Upper lobe of left lung (tissue), 4 donors: ENCODE data around the gene GCK.

Experiments used
- EP300 ChIP-seq, 4 donors: sonication (generic); formaldehyde crosslinking; IDR thresholded peaks; one replicate each; pipeline ENCODE4 v1.5.1; 2017; ENCODE audit warnings: antibody characterized with exemption in 4 of 4, control low read depth in 2 of 4
- POLR2A ChIP-seq, 4 donors: fragments of 450-650 bp; IDR thresholded peaks; one replicate each; pipeline ENCODE4 v1.5.1; 2016 to 2017; ENCODE audit warnings: antibody characterized with exemption in 4 of 4, mild to moderate bottlenecking in 2 of 4
- POLR2AphosphoS5 ChIP-seq, 2 donors: sonication (generic); formaldehyde crosslinking; IDR thresholded peaks; one replicate each; pipeline ENCODE4 v1.5.1; 2017; ENCODE audit warnings: antibody characterized with exemption in 2 of 2
- TF ChIP-seq, protein P1 (sequence below), 6 experiments: fragments of 450-650 bp in 4 of 6; fragments of 200-600 bp in 2 of 6; sonication (generic) in 2 of 6; IDR thresholded peaks; one replicate each; pipeline ENCODE4 v1.5.1; 2016 to 2019; ENCODE audit warnings: antibody characterized with exemption in 6 of 6

DNA sequence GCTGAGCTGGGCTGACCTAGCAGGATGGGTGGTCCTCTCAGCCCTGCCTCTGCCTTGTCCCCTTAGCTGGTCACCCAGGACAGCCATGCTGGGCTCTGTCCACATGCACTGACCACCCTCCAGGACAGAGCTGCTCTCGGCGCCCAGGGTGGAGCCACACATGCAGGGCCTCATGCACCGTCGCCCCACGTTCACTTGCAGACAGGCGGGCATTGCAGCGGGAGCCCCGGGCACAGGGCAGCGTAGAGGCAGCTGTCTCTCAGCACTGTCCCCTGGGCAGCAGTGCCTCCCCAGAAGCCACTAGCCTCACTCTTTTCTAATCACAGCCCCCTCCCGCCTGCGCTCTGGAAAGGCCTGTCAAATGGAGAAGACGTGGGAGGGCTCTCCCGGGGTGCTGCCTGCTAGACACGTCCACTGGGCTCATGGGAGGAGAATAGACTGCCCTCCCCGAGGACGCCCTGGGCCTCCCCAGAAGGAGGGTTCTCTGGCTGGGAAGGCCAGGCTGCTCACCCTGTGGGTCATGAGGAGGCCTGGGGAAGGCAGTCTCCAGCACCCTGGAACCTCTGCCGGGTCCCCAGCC, 49.0 kb upstream of the GCK start:
- TF ChIP-seq, protein P1, sequence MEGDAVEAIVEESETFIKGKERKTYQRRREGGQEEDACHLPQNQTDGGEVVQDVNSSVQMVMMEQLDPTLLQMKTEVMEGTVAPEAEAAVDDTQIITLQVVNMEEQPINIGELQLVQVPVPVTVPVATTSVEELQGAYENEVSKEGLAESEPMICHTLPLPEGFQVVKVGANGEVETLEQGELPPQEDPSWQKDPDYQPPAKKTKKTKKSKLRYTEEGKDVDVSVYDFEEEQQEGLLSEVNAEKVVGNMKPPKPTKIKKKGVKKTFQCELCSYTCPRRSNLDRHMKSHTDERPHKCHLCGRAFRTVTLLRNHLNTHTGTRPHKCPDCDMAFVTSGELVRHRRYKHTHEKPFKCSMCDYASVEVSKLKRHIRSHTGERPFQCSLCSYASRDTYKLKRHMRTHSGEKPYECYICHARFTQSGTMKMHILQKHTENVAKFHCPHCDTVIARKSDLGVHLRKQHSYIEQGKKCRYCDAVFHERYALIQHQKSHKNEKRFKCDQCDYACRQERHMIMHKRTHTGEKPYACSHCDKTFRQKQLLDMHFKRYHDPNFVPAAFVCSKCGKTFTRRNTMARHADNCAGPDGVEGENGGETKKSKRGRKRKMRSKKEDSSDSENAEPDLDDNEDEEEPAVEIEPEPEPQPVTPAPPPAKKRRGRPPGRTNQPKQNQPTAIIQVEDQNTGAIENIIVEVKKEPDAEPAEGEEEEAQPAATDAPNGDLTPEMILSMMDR (IDR thresholded peaks at IDR 0.05), result no peak
- TF ChIP-seq POLR2AphosphoS5 (IDR thresholded peaks at IDR 0.05) (no peak), POLR2A (IDR thresholded peaks at IDR 0.05) (no peak), EP300 (IDR thresholded peaks at IDR 0.05) (no peak)
